Fibroblast of lung (primary cell): Measurements from ENCODE around the gene UBL4A.

Source experiments
- EZH2 ChIP-seq: IDR thresholded peaks from 2 replicates; pipeline ENCODE4 v1.5.1; 2012; ENCODE audit warnings: low read length, control low read depth, mild to moderate bottlenecking; ENCODE audit errors: missing control alignments
- TF ChIP-seq, protein P1 (sequence below), 2 donors: IDR thresholded peaks in 1 of 2; conservative IDR thresholded peaks in 1 of 2; 1 replicate in 1 of 2; 2 replicates in 1 of 2; pipeline ENCODE4 v1.5.1; 2011 to 2012; ENCODE audit warnings: low read length in 2 of 2, control low read depth in 1 of 2, inconsistent platforms in 1 of 2, low read depth in 1 of 2, mild to moderate bottlenecking in 1 of 2

- TF ChIP-seq EZH2: no peak
- TF ChIP-seq, protein P1, sequence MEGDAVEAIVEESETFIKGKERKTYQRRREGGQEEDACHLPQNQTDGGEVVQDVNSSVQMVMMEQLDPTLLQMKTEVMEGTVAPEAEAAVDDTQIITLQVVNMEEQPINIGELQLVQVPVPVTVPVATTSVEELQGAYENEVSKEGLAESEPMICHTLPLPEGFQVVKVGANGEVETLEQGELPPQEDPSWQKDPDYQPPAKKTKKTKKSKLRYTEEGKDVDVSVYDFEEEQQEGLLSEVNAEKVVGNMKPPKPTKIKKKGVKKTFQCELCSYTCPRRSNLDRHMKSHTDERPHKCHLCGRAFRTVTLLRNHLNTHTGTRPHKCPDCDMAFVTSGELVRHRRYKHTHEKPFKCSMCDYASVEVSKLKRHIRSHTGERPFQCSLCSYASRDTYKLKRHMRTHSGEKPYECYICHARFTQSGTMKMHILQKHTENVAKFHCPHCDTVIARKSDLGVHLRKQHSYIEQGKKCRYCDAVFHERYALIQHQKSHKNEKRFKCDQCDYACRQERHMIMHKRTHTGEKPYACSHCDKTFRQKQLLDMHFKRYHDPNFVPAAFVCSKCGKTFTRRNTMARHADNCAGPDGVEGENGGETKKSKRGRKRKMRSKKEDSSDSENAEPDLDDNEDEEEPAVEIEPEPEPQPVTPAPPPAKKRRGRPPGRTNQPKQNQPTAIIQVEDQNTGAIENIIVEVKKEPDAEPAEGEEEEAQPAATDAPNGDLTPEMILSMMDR (conservative IDR thresholded peaks at IDR 0.05 in 1 of 2, IDR thresholded peaks at IDR 0.05 in 1 of 2; ENCODE audit: low read depth in 1 of 2, low read length in 2 of 2): no peak
Observed at GRCh38 chrX:154476821-154477220, 9.6 kb downstream of the UBL4A start.
